ENCODE data around the gene ARHGAP36.

ARHGAP36 gene, protein sequence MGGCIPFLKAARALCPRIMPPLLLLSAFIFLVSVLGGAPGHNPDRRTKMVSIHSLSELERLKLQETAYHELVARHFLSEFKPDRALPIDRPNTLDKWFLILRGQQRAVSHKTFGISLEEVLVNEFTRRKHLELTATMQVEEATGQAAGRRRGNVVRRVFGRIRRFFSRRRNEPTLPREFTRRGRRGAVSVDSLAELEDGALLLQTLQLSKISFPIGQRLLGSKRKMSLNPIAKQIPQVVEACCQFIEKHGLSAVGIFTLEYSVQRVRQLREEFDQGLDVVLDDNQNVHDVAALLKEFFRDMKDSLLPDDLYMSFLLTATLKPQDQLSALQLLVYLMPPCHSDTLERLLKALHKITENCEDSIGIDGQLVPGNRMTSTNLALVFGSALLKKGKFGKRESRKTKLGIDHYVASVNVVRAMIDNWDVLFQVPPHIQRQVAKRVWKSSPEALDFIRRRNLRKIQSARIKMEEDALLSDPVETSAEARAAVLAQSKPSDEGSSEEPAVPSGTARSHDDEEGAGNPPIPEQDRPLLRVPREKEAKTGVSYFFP

GRCh38 chrX:131058136-131058868, at the start of gene ARHGAP36:
ARHGAP36 (plus strand) TSS chrX:131058346; CDS start chrX:131081666, 23,320 bp downstream.
- DNase-seq = no peak

GRCh38 chrX:131010186-131010585, 48.0 kb upstream of the ARHGAP36 start:
- DNase-seq = no peak

GRCh38 chrX:131025336-131025735, 32.8 kb upstream of the ARHGAP36 start:
- no peak for DNase-seq

GRCh38 chrX:131032354-131033230, 25.6 kb upstream of the ARHGAP36 start:
- DNase-seq = no peak

- no peak for DNase-seq
Measured at GRCh38 chrX:131034063-131034462, 24.1 kb upstream of the ARHGAP36 start.

- DNase-seq = no peak
Measured at GRCh38 chrX:131040781-131041180, 17.4 kb upstream of the ARHGAP36 start.

GRCh38 chrX:131041667-131042066, 16.5 kb upstream of the ARHGAP36 start:
- DNase-seq = no peak

GRCh38 chrX:131045726-131046125, 12.4 kb upstream of the ARHGAP36 start:
- no peak for DNase-seq

DNA sequence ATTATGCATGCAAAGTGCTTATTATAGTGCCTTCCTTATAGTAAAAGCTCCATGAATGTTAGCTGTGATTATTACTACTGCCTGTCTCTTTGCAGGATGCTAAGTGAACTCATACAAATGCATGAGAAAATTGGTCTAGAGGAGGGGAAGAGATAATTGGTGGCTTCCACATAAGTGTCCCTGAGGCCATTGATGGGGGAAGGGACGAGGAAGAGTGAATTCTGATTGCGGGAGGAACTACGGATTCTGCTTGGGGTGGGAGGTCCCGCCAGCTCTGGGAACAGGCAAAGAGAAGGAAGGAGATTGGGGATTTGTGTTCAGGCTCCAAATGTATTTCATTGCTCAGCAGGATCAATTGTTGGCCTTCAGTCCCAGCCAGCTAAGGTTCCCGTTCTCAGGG, 11.6 kb upstream of the ARHGAP36 start:
- no peak for DNase-seq

- no peak for DNase-seq
Measured at GRCh38 chrX:131047180-131047579, 11.0 kb upstream of the ARHGAP36 start.

- no peak for DNase-seq
Measured at GRCh38 chrX:131053076-131053475, 5.1 kb upstream of the ARHGAP36 start.

GRCh38 chrX:131054906-131055305, 3.2 kb upstream of the ARHGAP36 start:
- DNase-seq = no peak

DNA sequence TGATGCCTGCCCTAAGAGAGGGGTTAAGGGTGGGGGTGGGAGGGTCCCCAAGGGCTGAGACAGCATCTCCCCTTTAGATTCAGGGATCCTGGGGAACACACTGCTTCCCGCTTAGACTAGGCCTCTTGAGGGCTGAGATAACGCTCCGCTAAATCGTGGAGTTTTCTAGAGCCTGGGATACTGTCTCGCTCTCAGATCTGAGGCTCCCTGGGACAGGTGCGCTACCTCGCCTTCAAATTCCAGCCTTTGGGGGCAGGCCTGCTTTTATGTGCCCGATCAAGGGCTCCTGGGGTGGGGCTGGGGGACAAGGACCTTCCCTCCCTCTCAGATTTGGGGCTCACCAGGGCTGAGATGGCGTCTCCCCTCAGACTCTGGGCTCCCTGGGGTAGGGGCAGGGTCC, 440 bp upstream of the ARHGAP36 start:
- no peak for DNase-seq

- no peak for DNase-seq
Measured at GRCh38 chrX:131059246-131059645, 1.1 kb downstream of the ARHGAP36 start.

DNA sequence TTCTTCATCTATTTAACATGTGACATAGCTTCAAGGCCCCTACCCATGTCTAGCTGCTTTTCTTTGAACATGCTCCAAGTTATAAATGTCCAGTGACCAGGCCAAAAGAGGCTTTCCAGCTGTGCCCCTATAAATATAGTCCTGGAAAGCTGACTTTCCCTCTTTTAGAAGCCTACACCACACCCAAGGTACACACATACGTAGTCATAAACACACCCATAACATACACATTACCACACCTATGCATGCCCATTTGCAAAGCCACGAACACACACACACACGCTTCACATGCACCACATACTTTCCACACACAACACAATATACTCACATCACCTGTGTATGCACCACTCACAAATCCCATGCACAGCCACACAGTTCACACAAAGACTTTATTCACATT, 2.0 kb downstream of the ARHGAP36 start:
- DNase-seq = no peak

GRCh38 chrX:131061306-131061705, 3.2 kb downstream of the ARHGAP36 start:
- DNase-seq = no peak

GRCh38 chrX:131063613-131064012, 5.5 kb downstream of the ARHGAP36 start:
- DNase-seq = no peak

DNA sequence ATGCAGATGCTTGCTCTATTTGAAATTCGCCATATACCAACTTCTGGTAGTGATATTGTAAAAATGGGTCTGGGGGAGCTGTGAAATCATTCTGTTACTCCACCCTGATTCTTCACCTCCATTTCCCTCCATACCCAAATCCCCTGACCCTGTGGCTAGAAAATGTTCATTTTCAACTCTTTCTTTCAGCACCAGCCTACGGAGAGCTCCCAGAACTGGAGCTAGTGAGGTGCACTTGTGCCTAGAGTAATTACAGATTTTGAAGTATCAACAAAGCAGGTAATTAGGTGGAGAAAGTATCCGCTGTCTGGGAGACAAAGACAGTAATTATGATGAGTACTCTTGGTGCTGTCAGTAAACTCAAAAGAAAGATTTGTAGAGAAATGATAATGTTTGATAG, 8.1 kb downstream of the ARHGAP36 start:
- no peak for DNase-seq

- DNase-seq = no peak
Measured at GRCh38 chrX:131067216-131067615, 9.1 kb downstream of the ARHGAP36 start.

GRCh38 chrX:131067846-131068745, 9.9 kb downstream of the ARHGAP36 start:
- DNase-seq = no peak

DNA sequence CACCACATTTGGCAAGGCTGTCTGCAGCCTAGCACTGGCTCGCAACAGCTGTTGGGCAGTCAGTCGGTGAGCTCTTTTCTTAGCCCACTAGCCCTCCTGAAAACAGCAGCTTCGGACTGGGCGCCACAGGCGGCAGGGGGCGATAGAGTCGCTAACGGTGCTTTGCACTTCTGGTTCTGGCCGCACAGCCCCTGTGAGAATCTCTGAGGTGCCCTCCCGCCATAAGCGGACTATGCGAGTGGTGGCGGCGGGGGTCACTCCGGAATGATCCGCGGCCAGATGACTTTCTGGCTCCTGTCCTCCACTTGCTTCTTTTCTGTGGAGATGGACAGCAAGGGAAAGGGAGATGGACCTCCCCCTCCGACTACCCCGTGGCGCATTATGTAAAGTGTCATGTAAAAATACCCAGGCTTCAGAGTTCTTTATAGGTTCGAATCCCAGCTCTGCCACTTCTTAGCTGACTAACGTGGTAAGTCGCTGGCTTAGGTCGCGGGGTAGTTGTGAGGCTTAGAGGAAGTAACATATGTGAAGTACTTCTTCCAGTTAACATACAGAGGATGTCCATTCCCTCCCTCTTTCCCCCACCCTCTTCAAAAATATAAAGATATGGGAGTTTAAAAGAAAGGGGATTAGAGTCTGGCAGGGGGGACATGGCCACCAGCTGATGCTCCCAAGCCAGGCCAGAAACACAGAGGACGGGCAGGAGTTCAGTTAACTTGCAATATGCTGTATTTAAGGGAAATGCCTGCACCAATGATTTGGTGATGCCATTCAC, 11.0 kb downstream of the ARHGAP36 start:
- no peak for DNase-seq

Measured in KG1 (cell line).